GM23338 (cell line): Measurements from ENCODE around the gene ABHD12.

Source experiments
- CREB1 ChIP-seq: fragments of 250-450 bp; sonication (Bioruptor Pico); IDR thresholded peaks from 2 replicates; pipeline ENCODE4 v1.5.0; 2020; ENCODE audit warnings: low read depth, mild to moderate bottlenecking, moderate library complexity
- EZH2 ChIP-seq: fragments of 200-600 bp; sonication (generic); IDR thresholded peaks from one replicate; pipeline ENCODE4 v1.8.0; 2017; ENCODE audit warnings: antibody characterized with exemption, mild to moderate bottlenecking, low read depth; ENCODE audit not compliant: unreplicated experiment
- EZH2phosphoT487 ChIP-seq: fragments of 200-600 bp; sonication (generic); IDR thresholded peaks from one replicate; pipeline ENCODE4 v1.8.1; 2018; ENCODE audit warnings: antibody characterized with exemption; ENCODE audit not compliant: unreplicated experiment
- JUNB ChIP-seq: IDR thresholded peaks from one replicate; pipeline ENCODE4 v1.6.1; 2016; ENCODE audit warnings: antibody characterized with exemption; ENCODE audit not compliant: unreplicated experiment
- POLR2AphosphoS5 ChIP-seq: IDR thresholded peaks from 2 replicates; pipeline ENCODE4 v1.6.1; 2016; ENCODE audit warnings: antibody characterized with exemption, low read depth
- REST ChIP-seq: IDR thresholded peaks from one replicate; pipeline ENCODE4 v1.6.1; 2018; ENCODE audit warnings: antibody characterized with exemption; ENCODE audit not compliant: unreplicated experiment
- ZNF331 ChIP-seq: fragments of 250-450 bp; sonication (Bioruptor Pico); IDR thresholded peaks from 2 replicates; pipeline ENCODE4 v1.5.0; 2020; ENCODE audit warnings: low read depth, mild to moderate bottlenecking, moderate library complexity
- TF ChIP-seq, protein P1 (sequence below), 2 experiments: fragments of 200-600 bp in 1 of 2; sonication (generic) in 1 of 2; conservative IDR thresholded peaks; 2 replicates each; pipeline versions ENCODE4 v1.5.1 to v1.6.1; 2016 to 2017; ENCODE audit warnings: antibody characterized with exemption in 2 of 2, low read depth in 2 of 2, mild to moderate bottlenecking in 2 of 2, moderate library complexity in 1 of 2

GRCh38 chr20:25299806-25300205, 90.8 kb downstream of the ABHD12 start:
- TF ChIP-seq ZNF331 (CRISPR knock-in tag) (no peak), EZH2phosphoT487 (no peak), REST (no peak), EZH2 (no peak), JUNB (no peak), POLR2AphosphoS5 (no peak), CREB1 (CRISPR knock-in tag) (no peak)
- TF ChIP-seq, protein P1, sequence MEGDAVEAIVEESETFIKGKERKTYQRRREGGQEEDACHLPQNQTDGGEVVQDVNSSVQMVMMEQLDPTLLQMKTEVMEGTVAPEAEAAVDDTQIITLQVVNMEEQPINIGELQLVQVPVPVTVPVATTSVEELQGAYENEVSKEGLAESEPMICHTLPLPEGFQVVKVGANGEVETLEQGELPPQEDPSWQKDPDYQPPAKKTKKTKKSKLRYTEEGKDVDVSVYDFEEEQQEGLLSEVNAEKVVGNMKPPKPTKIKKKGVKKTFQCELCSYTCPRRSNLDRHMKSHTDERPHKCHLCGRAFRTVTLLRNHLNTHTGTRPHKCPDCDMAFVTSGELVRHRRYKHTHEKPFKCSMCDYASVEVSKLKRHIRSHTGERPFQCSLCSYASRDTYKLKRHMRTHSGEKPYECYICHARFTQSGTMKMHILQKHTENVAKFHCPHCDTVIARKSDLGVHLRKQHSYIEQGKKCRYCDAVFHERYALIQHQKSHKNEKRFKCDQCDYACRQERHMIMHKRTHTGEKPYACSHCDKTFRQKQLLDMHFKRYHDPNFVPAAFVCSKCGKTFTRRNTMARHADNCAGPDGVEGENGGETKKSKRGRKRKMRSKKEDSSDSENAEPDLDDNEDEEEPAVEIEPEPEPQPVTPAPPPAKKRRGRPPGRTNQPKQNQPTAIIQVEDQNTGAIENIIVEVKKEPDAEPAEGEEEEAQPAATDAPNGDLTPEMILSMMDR (conservative IDR thresholded peaks at IDR 0.05; ENCODE audit: low read depth in 2 of 2) = no peak
